Measurements from ENCODE around the gene SEC22C.

DNA sequence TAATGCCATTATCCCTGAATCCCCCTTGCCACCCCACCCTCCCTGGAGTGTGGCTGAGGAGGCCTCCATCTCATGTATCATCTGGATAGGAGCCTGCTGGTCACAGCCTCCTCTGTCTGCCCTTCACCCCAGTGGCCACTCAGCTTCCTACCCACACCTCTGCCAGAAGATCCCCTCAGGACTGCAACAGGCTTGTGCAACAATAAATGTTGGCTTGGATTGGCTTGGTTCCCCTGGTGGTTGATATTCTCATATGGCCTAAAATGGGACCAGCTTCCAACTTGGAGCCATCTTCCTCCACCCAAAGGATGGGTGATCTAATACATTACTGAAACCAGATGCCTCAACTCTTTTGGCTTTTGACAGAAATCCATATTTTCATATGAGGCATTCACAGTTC is 44.4 kb downstream of the SEC22C start:
- TF ChIP-seq CTCF (IDR thresholded peaks at IDR 0.05) (no peak), POLR2AphosphoS5 (IDR thresholded peaks at IDR 0.05) (no peak), POLR2A (IDR thresholded peaks at IDR 0.05) (no peak)

All from breast epithelium (tissue), 3 donors.